MCF 10A (cell line): ENCODE measurements around the gene ACOX1. TPM values are rescaled to one million over a fixed set of nuclear protein-coding genes. Genes with fewer than 3 reads are reported as not detected.

Source experiments
- BruUV-seq: library from RNA; stranded (reverse); fragments of 400-500 nt; replicated peaks from 2 replicates; lab custom pipeline; 2021; lab: Mats Ljungman, UMichigan
- CTCF ChIA-PET: fragments of 300-600 bp; sonication (Branson Sonifier 250); formaldehyde crosslinking; extraction: SDS; loops from one replicate; lab custom pipeline; 2021; ENCODE audit warnings: antibody characterized with exemption, inconsistent platforms; lab: Yijun Ruan, JAX
- POLR2A ChIA-PET: fragments of 300-600, 350-650 bp; sonication (Branson Sonifier 250); formaldehyde crosslinking; extraction: SDS; loops from one replicate; lab custom pipeline; 2020; ENCODE audit warnings: antibody characterized with exemption, inconsistent platforms; lab: Yijun Ruan, JAX
- DNase-seq: peaks from one replicate; pipeline ENCODE4 v3.0.0-alpha.2; 2018; ENCODE audit not compliant: unreplicated experiment
- H3K27ac Mint-ChIP-seq: one replicate; pipeline ENCODE4 v1.8.0; 2022; ENCODE audit warnings: mild to moderate bottlenecking, low read depth, mixed read lengths; ENCODE audit not compliant: unreplicated experiment
- H3K27me3 Mint-ChIP-seq: one replicate; pipeline ENCODE4 v1.8.0; 2022; ENCODE audit warnings: mixed read lengths; ENCODE audit not compliant: insufficient read depth, unreplicated experiment
- H3K36me3 Mint-ChIP-seq: one replicate; pipeline ENCODE4 v1.8.0; 2022; ENCODE audit warnings: mild to moderate bottlenecking, moderate library complexity, mixed read lengths; ENCODE audit not compliant: insufficient read depth, unreplicated experiment
- H3K4me1 Mint-ChIP-seq: one replicate; pipeline ENCODE4 v1.8.0; 2022; ENCODE audit warnings: mixed read lengths; ENCODE audit not compliant: insufficient read depth, unreplicated experiment
- H3K4me3 Mint-ChIP-seq: one replicate; pipeline ENCODE4 v1.8.0; 2022; ENCODE audit warnings: mild to moderate bottlenecking, moderate library complexity, mixed read lengths; ENCODE audit not compliant: unreplicated experiment
- H3K9me3 Mint-ChIP-seq: one replicate; pipeline ENCODE4 v1.8.0; 2022; ENCODE audit warnings: mixed read lengths; ENCODE audit not compliant: unreplicated experiment
- intact Hi-C: fragments of 100-400 bp; cut with micrococcal nuclease; formaldehyde crosslinking; loops from 2 replicates; pipeline ENCODE4 v1.14.1; 2022
- total RNA-seq: library from RNA; stranded (reverse); gene quantifications from 2 replicates; pipeline ENCODE4 v1.2.3, GENCODE V29; 2022
- TF ChIP-seq, protein P1 (sequence below): fragments of 200-600 bp; IDR thresholded peaks from one replicate; pipeline ENCODE4 v1.8.0; 2022; ENCODE audit warnings: antibody characterized with exemption, mild to moderate bottlenecking; ENCODE audit not compliant: unreplicated experiment

Gene ACOX1
- total RNA-seq, 1 experiment from 2014 or later: 23.4 TPM

DNA sequence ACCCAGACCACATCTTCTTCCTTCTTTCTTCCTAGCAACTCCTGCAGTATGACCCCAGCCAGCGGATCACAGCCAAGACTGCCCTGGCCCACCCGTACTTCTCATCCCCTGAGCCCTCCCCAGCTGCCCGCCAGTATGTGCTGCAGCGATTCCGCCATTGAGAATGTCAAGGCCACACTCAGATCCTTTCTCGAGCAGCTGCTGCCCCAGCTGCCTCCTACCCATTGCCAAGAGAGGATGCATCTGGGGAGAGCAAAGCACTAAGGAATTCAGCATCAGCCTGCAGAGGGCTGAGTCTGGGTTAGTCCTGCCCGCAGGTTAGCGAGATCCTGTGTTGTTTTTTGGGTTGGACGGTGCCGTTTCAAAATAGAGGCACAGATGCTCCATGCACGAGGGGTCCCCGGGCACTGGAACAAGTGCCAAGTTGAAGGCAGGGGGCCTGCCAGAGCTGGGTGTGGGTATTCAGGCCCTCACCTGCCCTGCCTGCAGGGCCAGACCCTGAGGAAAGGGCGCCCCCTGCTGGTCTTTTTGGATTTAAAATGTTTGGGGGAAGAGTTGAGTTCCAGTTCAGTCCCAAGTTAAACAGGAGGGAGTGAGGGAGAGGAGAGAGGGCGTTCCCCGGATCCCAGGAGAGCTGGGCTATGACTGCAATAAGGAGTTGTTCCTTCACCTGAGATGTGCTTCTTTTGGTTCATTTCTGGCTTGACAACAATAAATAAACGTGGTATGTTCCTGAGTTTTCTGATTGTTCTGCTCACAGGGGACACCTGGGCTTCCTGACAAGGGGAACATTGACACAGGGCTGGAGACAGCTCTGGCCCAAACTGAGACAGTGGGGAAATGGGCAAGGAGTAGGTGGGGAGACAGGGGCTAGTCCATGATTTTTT lies 26.5 kb upstream of the ACOX1 start:
- no peaks in the 10 kb centered on the region for H3K27me3 Mint-ChIP-seq
- H3K36me3 Mint-ChIP-seq: peaks cover 19% of the 10 kb centered on the region
- no peak overlapping the region for H3K27ac Mint-ChIP-seq
- peaks cover 6% of the 10 kb centered on the region for H3K4me1 Mint-ChIP-seq
- intact Hi-C loops: loop anchor here (1.0 to 5.0 kb wide), 2 partner anchors 100 to 243 kb away; no protein-coding TSS in a partner anchor
- H3K4me3 Mint-ChIP-seq: no peak overlapping the region
- POLR2A ChIA-PET: interaction anchor here (0.9 to 4.3 kb wide), 4 partner anchors 8 to 100 kb away, joined by 3 to 24 read pairs (median 4); partner anchors contain the start of genes EVPL and MRPL38
- H3K9me3 Mint-ChIP-seq: no peaks in the 10 kb centered on the region
- CTCF ChIA-PET: interaction anchor here (0.6 to 2.4 kb wide), 24 partner anchors 9 to 262 kb away, joined by 3 to 17 read pairs (median 3); partner anchors contain the start of genes EXOC7 and MRPL38
- TF ChIP-seq, protein P1, sequence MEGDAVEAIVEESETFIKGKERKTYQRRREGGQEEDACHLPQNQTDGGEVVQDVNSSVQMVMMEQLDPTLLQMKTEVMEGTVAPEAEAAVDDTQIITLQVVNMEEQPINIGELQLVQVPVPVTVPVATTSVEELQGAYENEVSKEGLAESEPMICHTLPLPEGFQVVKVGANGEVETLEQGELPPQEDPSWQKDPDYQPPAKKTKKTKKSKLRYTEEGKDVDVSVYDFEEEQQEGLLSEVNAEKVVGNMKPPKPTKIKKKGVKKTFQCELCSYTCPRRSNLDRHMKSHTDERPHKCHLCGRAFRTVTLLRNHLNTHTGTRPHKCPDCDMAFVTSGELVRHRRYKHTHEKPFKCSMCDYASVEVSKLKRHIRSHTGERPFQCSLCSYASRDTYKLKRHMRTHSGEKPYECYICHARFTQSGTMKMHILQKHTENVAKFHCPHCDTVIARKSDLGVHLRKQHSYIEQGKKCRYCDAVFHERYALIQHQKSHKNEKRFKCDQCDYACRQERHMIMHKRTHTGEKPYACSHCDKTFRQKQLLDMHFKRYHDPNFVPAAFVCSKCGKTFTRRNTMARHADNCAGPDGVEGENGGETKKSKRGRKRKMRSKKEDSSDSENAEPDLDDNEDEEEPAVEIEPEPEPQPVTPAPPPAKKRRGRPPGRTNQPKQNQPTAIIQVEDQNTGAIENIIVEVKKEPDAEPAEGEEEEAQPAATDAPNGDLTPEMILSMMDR: peak; percentile 72
- DNase-seq: peak; percentile 75
- no TSS peak for BruUV-seq

DNA sequence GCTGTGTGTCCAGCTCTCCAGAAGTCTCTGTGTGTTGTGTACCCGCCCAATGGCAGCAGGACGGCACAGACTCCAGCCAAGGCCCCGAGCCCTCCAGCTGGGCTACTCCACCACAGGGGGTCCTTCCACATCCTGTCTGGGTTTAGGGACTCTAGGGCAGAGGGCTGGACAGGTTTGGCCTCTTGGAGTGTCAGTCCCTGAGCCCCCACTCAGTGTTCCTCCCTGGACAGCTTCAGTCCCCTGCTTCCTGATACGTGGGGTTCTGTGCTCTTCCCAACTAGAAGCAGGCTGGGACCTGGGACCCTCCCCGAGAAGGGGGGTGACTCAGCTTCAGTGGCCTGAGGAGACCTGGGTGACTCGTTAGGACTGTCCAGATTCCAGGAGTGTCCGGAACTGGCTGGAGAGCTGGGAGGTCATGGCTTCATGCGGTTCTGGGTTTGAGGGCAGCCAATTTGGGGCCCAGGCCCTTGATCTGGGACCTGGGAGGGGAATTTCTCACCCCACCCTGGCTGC lies 25.8 kb upstream of the ACOX1 start:
- ChIA-PET CTCF (interaction anchor here (0.8 to 3.6 kb wide), 17 partner anchors 9 to 372 kb away, joined by 3 to 19 read pairs (median 5); partner anchors contain the start of genes EXOC7, MRPL38 and SMIM5), POLR2A (interaction anchor here (0.9 to 4.3 kb wide), 3 partner anchors 8 to 99 kb away, joined by 3 to 24 read pairs (median 5); partner anchors contain the start of gene MRPL38)
- BruUV-seq: no TSS peak
- no peak overlapping the region for H3K27ac Mint-ChIP-seq
- DNase-seq: no peak
- H3K4me3 Mint-ChIP-seq: no peak overlapping the region
- no peaks in the 10 kb centered on the region for H3K9me3 Mint-ChIP-seq
- peaks cover 12% of the 10 kb centered on the region for H3K36me3 Mint-ChIP-seq
- H3K4me1 Mint-ChIP-seq: peaks cover 6% of the 10 kb centered on the region
- TF ChIP-seq, protein P1: no peak
- no peaks in the 10 kb centered on the region for H3K27me3 Mint-ChIP-seq
- intact Hi-C loops: loop anchor here (1.0 to 5.0 kb wide), 2 partner anchors 100 to 243 kb away; no protein-coding TSS in a partner anchor

DNA sequence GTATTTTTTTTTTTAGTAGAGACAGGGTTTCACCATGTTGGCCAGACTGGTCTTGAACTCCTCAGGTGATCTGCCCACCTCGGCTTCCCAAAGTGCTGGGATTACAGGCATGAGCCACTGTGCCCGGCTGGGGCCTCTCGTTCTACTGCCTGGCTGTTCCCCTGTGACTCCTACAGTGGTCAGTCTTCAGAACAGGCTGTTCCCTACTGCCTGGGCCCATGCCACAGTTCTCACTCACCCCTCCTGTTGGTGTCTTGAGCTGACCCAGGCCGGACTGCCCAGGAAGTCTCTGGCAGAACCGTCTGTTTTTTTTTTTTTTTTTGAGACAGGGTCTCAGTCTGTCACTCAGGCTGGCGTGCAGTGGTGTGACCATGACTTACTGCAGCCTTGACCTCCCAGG lies 24.9 kb upstream of the ACOX1 start:
- no peak overlapping the region for H3K4me3 Mint-ChIP-seq
- POLR2A ChIA-PET: interaction anchor here (4.3 kb wide), 1 partner anchor 98 kb away, joined by 24 read pairs; the partner anchor contains the start of gene MRPL38
- TF ChIP-seq, protein P1: no peak
- BruUV-seq: no TSS peak
- H3K9me3 Mint-ChIP-seq: no peaks in the 10 kb centered on the region
- CTCF ChIA-PET: interaction anchor here (0.6 to 3.6 kb wide), 10 partner anchors 10 to 371 kb away, joined by 3 to 19 read pairs (median 6); partner anchors contain the start of gene SMIM5
- H3K27ac Mint-ChIP-seq: no peak overlapping the region
- peaks cover 17% of the 10 kb centered on the region for H3K36me3 Mint-ChIP-seq
- peaks cover 6% of the 10 kb centered on the region for H3K4me1 Mint-ChIP-seq
- no peaks in the 10 kb centered on the region for H3K27me3 Mint-ChIP-seq
- no peak for DNase-seq
- intact Hi-C loops: no loop called here
